HepG2 (cell line): ENCODE data around the gene PPP1R15B. TPM values are rescaled to one million over a fixed set of nuclear protein-coding genes. Genes with fewer than 3 reads are reported as not detected.

ENCODE experiments used
- ATAC-seq: fragments of 200-7000 bp; cut with Tn5 transposase; 3 replicates; pipeline ENCODE4 v1.9.1; 2020; ENCODE audit warnings: mild to moderate bottlenecking, moderate library complexity
- BruUV-seq: library from RNA; stranded (reverse); fragments of 400-500 nt; replicated peaks from 2 replicates; lab custom pipeline; 2021; lab: Mats Ljungman, UMichigan
- CTCF ChIA-PET: fragments of 300-600 bp; formaldehyde crosslinking; extraction: SDS; loops from one replicate; lab custom pipeline; 2021; ENCODE audit warnings: low total read pairs, inconsistent platforms, low intra/inter-chr PET ratio; lab: Yijun Ruan, JAX
- POLR2A ChIA-PET: fragments of 350-600 bp; sonication (Branson Sonifier 250); formaldehyde crosslinking; loops from one replicate; lab custom pipeline; 2020; ENCODE audit warnings: antibody characterized with exemption, inconsistent platforms; lab: Yijun Ruan, JAX
- DNase-seq: peaks from one replicate; pipeline ENCODE4 v3.0.0-alpha.2; 2015; ENCODE audit warnings: low spot score
- FAIRE-seq: peaks from 3 replicates; lab custom pipeline; 2011; peaks lifted over from hg19 to GRCh38; lab: Jason Lieb, UNC
- H2AFZ ChIP-seq: one replicate; pipeline ENCODE4 v1.6.1; 2011; ENCODE audit warnings: low read length, inconsistent platforms
- H3K27ac ChIP-seq: fragments of 300-600 bp; 3 replicates; pipeline ENCODE4 v1.8.0; 2011; ENCODE audit warnings: mixed run types, mild to moderate bottlenecking, mixed read lengths, low read length, inconsistent platforms; ENCODE audit not compliant: insufficient read depth; ENCODE audit errors: extremely low read length
- H3K27me3 ChIP-seq, 2 experiments: fragments of 200-600 bp in 1 of 2; 2 replicates in 1 of 2; 3 replicates in 1 of 2; pipeline versions ENCODE4 v1.6.0 to v1.8.0; 2011; ENCODE audit warnings: low read length in 2 of 2, mild to moderate bottlenecking in 2 of 2, moderate library complexity in 2 of 2, inconsistent platforms in 1 of 2; ENCODE audit not compliant: insufficient read depth in 2 of 2, control insufficient read depth in 1 of 2
- H3K36me3 ChIP-seq, 2 experiments: fragments of 200-600 bp in 1 of 2; replicated peaks in 1 of 2; 2 replicates in 1 of 2; 3 replicates in 1 of 2; pipeline versions ENCODE4 v1.5.1 to v1.8.0; 2011; ENCODE audit warnings: low read length in 2 of 2, inconsistent platforms in 1 of 2; ENCODE audit not compliant: insufficient read depth in 2 of 2, control insufficient read depth in 1 of 2
- H3K4me1 ChIP-seq: 2 replicates; pipeline ENCODE4 v1.5.1; 2012; ENCODE audit warnings: low read length, inconsistent platforms; ENCODE audit not compliant: insufficient read depth
- H3K4me2 ChIP-seq: 2 replicates; pipeline ENCODE4 v1.6.0; 2011; ENCODE audit warnings: low read depth, low read length, inconsistent platforms
- H3K4me3 ChIP-seq, 3 experiments: fragments of 200-600 bp in 1 of 3; sonication (generic), shearing (Covaris generic) in 1 of 3; replicated peaks in 1 of 3; 2 replicates each; pipeline ENCODE4 v1.5.1; 2011 to 2016; ENCODE audit warnings: low read length in 3 of 3, inconsistent platforms in 2 of 3, low read depth in 2 of 3, mild to moderate bottlenecking in 2 of 3, control low read depth in 1 of 3, mixed read lengths in 1 of 3; ENCODE audit not compliant: insufficient read depth in 1 of 3
- H3K79me2 ChIP-seq: one replicate; pipeline ENCODE4 v1.6.1; 2011; ENCODE audit warnings: low read length, inconsistent platforms; ENCODE audit not compliant: insufficient read depth
- H3K9ac ChIP-seq: 2 replicates; pipeline ENCODE4 v1.6.0; 2011; ENCODE audit warnings: mild to moderate bottlenecking, low read depth, low read length, inconsistent platforms; ENCODE audit not compliant: insufficient read depth
- H3K9me3 ChIP-seq: 2 replicates; pipeline ENCODE4 v1.5.1; 2012; ENCODE audit warnings: mild to moderate bottlenecking, low read length
- H4K20me1 ChIP-seq: 2 replicates; pipeline ENCODE4 v1.6.0; 2011; ENCODE audit warnings: inconsistent platforms, mild to moderate bottlenecking, low read length, moderate library complexity; ENCODE audit not compliant: insufficient read depth
- ZBTB37 ChIP-seq: sonication (generic); formaldehyde crosslinking; IDR thresholded peaks from 2 replicates; pipeline ENCODE4 v1.4.0; 2020; ENCODE audit warnings: mild to moderate bottlenecking, missing genetic modification reagents
- ZNF256 ChIP-seq: sonication (generic); formaldehyde crosslinking; conservative IDR thresholded peaks from 2 replicates; pipeline ENCODE4 v1.4.0; 2020; ENCODE audit warnings: missing genetic modification reagents
- ZNF629 ChIP-seq: sonication (generic); formaldehyde crosslinking; conservative IDR thresholded peaks from 2 replicates; pipeline ENCODE4 v1.5.0; 2020; ENCODE audit warnings: missing genetic modification reagents
- ZNF652 ChIP-seq: IDR thresholded peaks from 2 replicates; pipeline ENCODE4 v1.6.1; 2016; ENCODE audit warnings: low read depth, borderline replicate concordance
- ZNF768 ChIP-seq: sonication (generic); formaldehyde crosslinking; IDR thresholded peaks from 2 replicates; pipeline ENCODE4 v1.4.0; 2020; ENCODE audit warnings: missing genetic modification reagents
- ZNF780A ChIP-seq: sonication (generic); formaldehyde crosslinking; IDR thresholded peaks from 2 replicates; pipeline ENCODE4 v1.8.0; 2022; ENCODE audit warnings: mild to moderate bottlenecking, missing genetic modification reagents, moderate library complexity
- WGBS: methylation state at CpG from one replicate; pipeline ENCODE4 v1.1.6; 2017; ENCODE audit warnings: low lambda C conversion rate; 5-methylcytosine and 5-hydroxymethylcytosine counted together
- in situ Hi-C: cut with HindIII; loops from 2 replicates; pipeline ENCODE4 v1.10.0; 2017; ENCODE audit warnings: low pct_unique_long_range_greater_than_20kb; ENCODE audit not compliant: extremely low pct_ligation_motif_present
- intact Hi-C: fragments of 100-400 bp; cut with micrococcal nuclease; formaldehyde crosslinking; loops from one replicate; pipeline ENCODE4 v1.10.0; 2022; ENCODE audit not compliant: unreplicated experiment
- polyA plus RNA-seq, 8 experiments: library from polyadenylated mRNA; depleted of rRNA in 3 of 8; stranded (reverse) in 7 of 8; unstranded in 1 of 8; fragments of >200 nt; fragmentation: Illumina TruSeq in 4 of 8; extraction: Trizol in 4 of 8; gene quantifications; 2 replicates each; pipeline versions ENCODE4 v1.2.1 to v1.2.3, GENCODE V29; 2011 to 2016; ENCODE audit warnings: low read depth in 4 of 8, missing spikeins in 1 of 8, mixed read lengths in 1 of 8; ENCODE audit not compliant: insufficient read depth in 1 of 8
- total RNA-seq, 5 experiments: library from RNA; depleted of rRNA; stranded (reverse); fragments of >200 nt; fragmentation: Illumina TruSeq; extraction: Trizol; gene quantifications; 2 replicates each; pipeline ENCODE4 v1.2.3, GENCODE V29; 2016; ENCODE audit warnings: low read depth in 1 of 5
- TF ChIP-seq, protein P1 (sequence below), 2 experiments: fragments of 450-650 bp in 1 of 2; sonication (generic) in 1 of 2; formaldehyde crosslinking; IDR thresholded peaks; 2 replicates each; pipeline versions ENCODE4 v1.5.0 to v1.8.0; 2020 to 2022; ENCODE audit warnings: mild to moderate bottlenecking in 1 of 2, missing genetic modification reagents in 1 of 2
- TF ChIP-seq, protein P2 (sequence below): sonication (generic); formaldehyde crosslinking; IDR thresholded peaks from 2 replicates; pipeline ENCODE4 v1.4.0; 2020; ENCODE audit warnings: missing genetic modification reagents, mild to moderate bottlenecking, borderline replicate concordance

Gene PPP1R15B
- total and polyA plus RNA-seq, 2 of the 13 experiments (the other 11 are each of a cell fraction or from before 2014, with no cell fraction given): 13.4 to 23.8 TPM

- 3% methylated on average over 3 of the region's 3 CpGs for WGBS
- no peak overlapping the region for H3K27ac ChIP-seq
- POLR2A ChIA-PET: interaction anchor here (1.9 kb wide), 1 partner anchor 9 kb away, joined by 11 read pairs; no protein-coding TSS in a partner anchor
- DNase-seq (no peak), ATAC-seq (no peak), FAIRE-seq (no peak)
- H4K20me1 ChIP-seq: peaks cover 67% of the 10 kb centered on the region
- TF ChIP-seq, protein P1, sequence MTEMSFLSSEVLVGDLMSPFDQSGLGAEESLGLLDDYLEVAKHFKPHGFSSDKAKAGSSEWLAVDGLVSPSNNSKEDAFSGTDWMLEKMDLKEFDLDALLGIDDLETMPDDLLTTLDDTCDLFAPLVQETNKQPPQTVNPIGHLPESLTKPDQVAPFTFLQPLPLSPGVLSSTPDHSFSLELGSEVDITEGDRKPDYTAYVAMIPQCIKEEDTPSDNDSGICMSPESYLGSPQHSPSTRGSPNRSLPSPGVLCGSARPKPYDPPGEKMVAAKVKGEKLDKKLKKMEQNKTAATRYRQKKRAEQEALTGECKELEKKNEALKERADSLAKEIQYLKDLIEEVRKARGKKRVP (CRISPR knock-in tag; IDR thresholded peaks at IDR 0.05): peak in 1 of 2 experiments; percentile 12; a peak in 1 of 4 replicates
- TF ChIP-seq ZNF768 (no peak), ZBTB37 (CRISPR knock-in tag) (no peak), ZNF780A (CRISPR knock-in tag) (no peak), ZNF256 (no peak), ZNF629 (CRISPR knock-in tag) (peak; percentile 78), ZNF652 (CRISPR knock-in tag) (peak; percentile 70; the same call in 1 of the 2 replicates)
- TF ChIP-seq, protein P2, sequence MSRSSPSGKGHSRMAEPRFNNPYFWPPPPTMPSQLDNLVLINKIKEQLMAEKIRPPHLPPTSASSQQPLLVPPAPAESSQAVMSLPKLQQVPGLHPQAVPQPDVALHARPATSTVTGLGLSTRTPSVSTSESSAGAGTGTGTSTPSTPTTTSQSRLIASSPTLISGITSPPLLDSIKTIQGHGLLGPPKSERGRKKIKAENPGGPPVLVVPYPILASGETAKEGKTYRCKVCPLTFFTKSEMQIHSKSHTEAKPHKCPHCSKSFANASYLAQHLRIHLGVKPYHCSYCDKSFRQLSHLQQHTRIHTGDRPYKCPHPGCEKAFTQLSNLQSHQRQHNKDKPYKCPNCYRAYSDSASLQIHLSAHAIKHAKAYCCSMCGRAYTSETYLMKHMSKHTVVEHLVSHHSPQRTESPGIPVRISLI (CRISPR knock-in tag): no peak
- H3K9me3 ChIP-seq: no peaks in the 10 kb centered on the region
- CTCF ChIA-PET: no interaction called here
- BruUV-seq: no TSS peak
- H3K4me2 ChIP-seq: peak overlapping the region; percentile 81
- H2AFZ ChIP-seq: no peak overlapping the region
- peaks cover 87% of the 10 kb centered on the region for H3K79me2 ChIP-seq
- intact Hi-C loops: no loop called here
- H3K27me3 ChIP-seq: no peaks in the 10 kb centered on the region; a peak in 1 of 5 replicates
- in situ Hi-C loops: no loop called here
- peaks cover 33% of the 10 kb centered on the region for H3K4me1 ChIP-seq
- H3K4me3 ChIP-seq: peak overlapping the region; percentile 95 to 99 (median 98); a peak in 5 of 6 replicates
- H3K36me3 ChIP-seq: peaks cover 3 to 21% of the 10 kb centered on the region in 2 experiments; a peak in 3 of 5 replicates
- H3K9ac ChIP-seq: peak overlapping the region; percentile 98
These were observed 4.2 kb downstream of the PPP1R15B start for GRCh38 chr1:204407295-204407971.
